ENCODE measurements around the gene NAP1L4.

NAP1L4 gene

DNA sequence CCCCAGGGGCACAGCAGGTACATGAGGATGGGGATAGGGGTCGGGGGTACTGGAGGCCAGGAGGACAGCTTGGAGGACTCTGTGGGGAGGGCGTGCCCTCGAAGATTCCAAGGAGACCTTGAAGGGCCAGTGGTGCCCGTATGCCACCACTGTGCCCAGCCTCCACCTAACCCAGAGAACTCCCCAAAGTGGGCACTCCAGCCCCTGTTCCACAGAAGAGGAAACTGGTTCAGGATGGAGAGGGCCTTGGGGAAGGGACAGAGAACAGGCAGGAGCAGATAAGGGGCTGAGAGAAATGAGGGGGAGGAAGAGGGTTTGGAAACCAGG lies 60.7 kb downstream of the NAP1L4 start:
- H3K27me3 ChIP-seq: peaks cover 0 to 17% of the 10 kb centered on the region in 2 donors
- no peaks in the 10 kb centered on the region for H3K36me3 ChIP-seq
- intact Hi-C loops (cut with DNase I; ENCODE audit: low total_unique reads): no loop called here
- no peak for DNase-seq
- H3K4me1 ChIP-seq: peaks cover 0 to 51% (median 32%) of the 10 kb centered on the region in 4 donors
- no peaks in the 10 kb centered on the region for H3K9me3 ChIP-seq
- no peak overlapping the region for H3K27ac ChIP-seq
- TF ChIP-seq CTCF (IDR thresholded peaks at IDR 0.05): no peak
- H3K4me3 ChIP-seq: no peak overlapping the region

DNA sequence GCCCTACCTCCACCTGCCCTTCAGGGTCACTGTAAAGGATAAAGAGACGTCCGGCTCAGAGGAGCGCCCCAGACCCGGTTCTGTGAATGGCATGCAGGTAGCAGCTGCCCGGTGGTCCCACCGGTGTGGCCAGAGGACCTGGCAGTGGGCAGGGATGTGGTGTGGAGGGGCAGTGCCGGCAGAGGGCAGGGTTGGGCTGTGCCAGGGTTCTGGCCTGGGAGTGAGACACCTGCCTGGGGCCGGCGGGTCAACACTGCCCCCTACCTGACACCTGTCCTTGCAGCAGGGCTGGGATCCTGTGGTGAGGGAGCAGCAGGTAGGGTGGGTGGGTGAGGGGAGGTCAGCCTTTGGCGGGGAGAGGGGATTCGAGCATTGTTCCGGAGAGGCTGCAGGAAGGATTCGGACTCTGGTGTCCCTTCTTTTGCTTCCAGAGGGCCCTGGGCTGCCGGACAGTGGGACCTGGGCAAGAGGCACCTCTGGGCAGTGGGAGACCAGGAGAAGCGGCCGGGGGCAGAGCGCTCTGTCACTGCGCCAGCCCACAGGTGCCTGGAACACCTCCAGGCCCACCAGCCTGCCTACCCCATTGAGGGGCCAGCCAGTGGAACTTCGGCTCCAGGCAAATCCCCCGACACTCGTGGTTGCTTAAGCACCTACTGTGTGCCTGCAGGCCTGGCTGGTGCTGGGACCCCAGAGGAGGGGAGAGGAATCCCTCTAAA lies 61.3 kb downstream of the NAP1L4 start:
- H3K4me1 ChIP-seq: peaks cover 0 to 51% (median 32%) of the 10 kb centered on the region in 4 donors
- TF ChIP-seq CTCF (IDR thresholded peaks at IDR 0.05): peak in 1 of 2 experiments; percentile 45
- peak; percentile 57 to 78 for DNase-seq
- H3K36me3 ChIP-seq: no peaks in the 10 kb centered on the region
- peaks cover 0 to 17% of the 10 kb centered on the region in 2 donors for H3K27me3 ChIP-seq
- intact Hi-C loops (cut with DNase I; ENCODE audit: low total_unique reads): no loop called here
- peak overlapping the region; percentile 51 to 67 for H3K27ac ChIP-seq
- H3K9me3 ChIP-seq: no peaks in the 10 kb centered on the region
- peak overlapping the region; percentile 53 to 75 for H3K4me3 ChIP-seq

- TF ChIP-seq CTCF (IDR thresholded peaks at IDR 0.05): peak; percentile 15 to 30
- H3K4me3 ChIP-seq: peak overlapping the region; percentile 53 to 75
- H3K36me3 ChIP-seq: no peaks in the 10 kb centered on the region
- intact Hi-C loops (cut with DNase I; ENCODE audit: low total_unique reads): no loop called here
- H3K27me3 ChIP-seq: peaks cover 0 to 19% of the 10 kb centered on the region in 2 donors
- peaks cover 0 to 51% (median 32%) of the 10 kb centered on the region in 4 donors for H3K4me1 ChIP-seq
- H3K27ac ChIP-seq: peak overlapping the region; percentile 51 to 67
- no peaks in the 10 kb centered on the region for H3K9me3 ChIP-seq
- peak; percentile 21 to 70 for DNase-seq
Measured at GRCh38 chr11:2929950-2930703, 62.0 kb downstream of the NAP1L4 start.

- Histone ChIP-seq H3K27me3 (peaks cover 0 to 19% of the 10 kb centered on the region in 2 donors), H3K4me3 (peak overlapping the region; percentile 53 to 75), H3K9me3 (no peaks in the 10 kb centered on the region), H3K36me3 (no peaks in the 10 kb centered on the region), H3K4me1 (peaks cover 0 to 51% (median 32%) of the 10 kb centered on the region in 4 donors), H3K27ac (peak overlapping the region; percentile 51 to 67)
- TF ChIP-seq CTCF (IDR thresholded peaks at IDR 0.05): no peak
- intact Hi-C loops (cut with DNase I; ENCODE audit: low total_unique reads): no loop called here
- peak; percentile 55 to 82 for DNase-seq
Measured at GRCh38 chr11:2929531-2929949, 62.6 kb downstream of the NAP1L4 start.

GRCh38 chr11:2928605-2929530 lies 63.3 kb downstream of the NAP1L4 start, which contains the start of gene PHLDA2:
Gene PHLDA2, minus strand, starts transcription at chr11:2929420. Its CDS starts 56 bp downstream, at chr11:2929364.
- H3K27ac ChIP-seq: peak within 1 kb of the TSS; percentile 51 to 67

More at GRCh38 chr11:2928605-2929530, 63.3 kb downstream of the NAP1L4 start, which contains the start of gene PHLDA2:
- DNase-seq: peak; percentile 44 to 76
- peaks cover 0 to 19% of the 10 kb centered on the region in 2 donors for H3K27me3 ChIP-seq
- peak within 1 kb of the TSS; percentile 53 to 75 for H3K4me3 ChIP-seq
- peaks cover 0 to 57% (median 32%) of the 10 kb centered on the region in 4 donors for H3K4me1 ChIP-seq
- intact Hi-C loops (cut with DNase I; ENCODE audit: low total_unique reads): no loop called here
- no peaks in the 10 kb centered on the region for H3K36me3 ChIP-seq
- TF ChIP-seq CTCF (IDR thresholded peaks at IDR 0.05): no peak
- no peaks in the 10 kb centered on the region for H3K9me3 ChIP-seq

Measured in tibial artery (tissue), 4 donors.